GM18858 (cell line): ENCODE results near the gene ATP6V1F.
"Not testable (repeated sequence)": the region's sequence is repeated elsewhere in the genome, so short reads cannot be mapped to it uniquely, and the experiment has no call there.

ENCODE experiments used
- ATAC-seq: cut with Tn5 transposase; IDR thresholded peaks from one replicate; pipeline ENCODE4 v1.9.1; 2021; ENCODE audit not compliant: unreplicated experiment

ATP6V1F gene

DNA sequence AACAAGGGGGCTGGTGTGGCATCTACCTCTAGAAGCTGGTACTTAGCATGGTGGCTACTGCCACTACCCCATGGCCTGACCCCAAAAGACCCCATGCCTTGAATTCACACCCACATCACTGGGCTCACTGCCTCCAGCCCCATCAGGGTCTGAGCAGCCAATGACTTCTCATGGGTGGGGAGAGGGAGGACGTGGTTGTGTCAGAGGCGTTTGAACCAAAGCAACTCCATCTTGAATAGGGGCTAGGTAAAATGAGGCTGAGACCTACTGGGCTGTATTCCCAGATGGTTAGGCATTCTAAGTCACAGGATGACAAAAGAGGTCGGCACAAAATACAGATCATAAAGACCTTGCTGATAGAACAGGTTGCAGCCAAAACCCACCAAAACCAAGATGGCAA is 32.7 kb downstream of the ATP6V1F start:
- ATAC-seq, result no peak

DNA sequence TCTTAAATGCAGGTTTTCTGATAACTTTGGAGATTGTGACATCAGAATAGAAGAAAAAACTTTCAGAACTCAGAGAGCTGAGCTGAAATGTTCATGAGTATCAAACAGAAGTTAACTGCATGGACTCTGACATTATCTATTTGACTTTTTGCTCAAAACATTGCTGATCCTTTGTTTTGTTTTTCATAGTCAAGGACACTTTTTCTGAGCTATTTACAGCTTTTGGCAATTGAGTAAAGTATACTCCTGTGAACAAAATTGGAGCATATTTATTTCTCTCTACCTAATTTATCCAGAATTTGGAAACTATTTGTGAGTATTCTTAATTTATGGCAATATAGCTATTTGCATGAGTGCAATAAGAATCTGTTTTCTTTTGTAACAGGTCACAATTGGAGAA is 36.7 kb downstream of the ATP6V1F start:
- ATAC-seq, result no peak

DNA sequence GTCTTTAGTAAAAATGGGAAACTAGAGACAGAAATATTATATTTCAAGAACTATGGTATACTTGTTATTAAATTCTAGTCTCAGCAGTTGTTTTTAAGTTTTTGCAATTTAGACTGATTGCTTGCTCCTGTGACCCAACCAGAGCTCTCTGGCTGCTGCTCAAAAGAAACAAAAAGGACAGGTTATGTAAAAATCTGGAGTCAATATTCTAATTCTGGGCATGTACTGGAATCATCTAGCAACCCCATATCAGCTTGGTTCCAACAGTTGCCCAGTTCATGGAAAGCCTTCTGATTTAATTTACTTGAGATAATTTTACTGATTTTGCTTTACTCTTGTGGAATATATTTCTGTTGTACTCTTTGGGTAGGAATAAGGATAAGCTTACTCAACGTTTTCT is 37.6 kb downstream of the ATP6V1F start:
- ATAC-seq, result no peak

DNA sequence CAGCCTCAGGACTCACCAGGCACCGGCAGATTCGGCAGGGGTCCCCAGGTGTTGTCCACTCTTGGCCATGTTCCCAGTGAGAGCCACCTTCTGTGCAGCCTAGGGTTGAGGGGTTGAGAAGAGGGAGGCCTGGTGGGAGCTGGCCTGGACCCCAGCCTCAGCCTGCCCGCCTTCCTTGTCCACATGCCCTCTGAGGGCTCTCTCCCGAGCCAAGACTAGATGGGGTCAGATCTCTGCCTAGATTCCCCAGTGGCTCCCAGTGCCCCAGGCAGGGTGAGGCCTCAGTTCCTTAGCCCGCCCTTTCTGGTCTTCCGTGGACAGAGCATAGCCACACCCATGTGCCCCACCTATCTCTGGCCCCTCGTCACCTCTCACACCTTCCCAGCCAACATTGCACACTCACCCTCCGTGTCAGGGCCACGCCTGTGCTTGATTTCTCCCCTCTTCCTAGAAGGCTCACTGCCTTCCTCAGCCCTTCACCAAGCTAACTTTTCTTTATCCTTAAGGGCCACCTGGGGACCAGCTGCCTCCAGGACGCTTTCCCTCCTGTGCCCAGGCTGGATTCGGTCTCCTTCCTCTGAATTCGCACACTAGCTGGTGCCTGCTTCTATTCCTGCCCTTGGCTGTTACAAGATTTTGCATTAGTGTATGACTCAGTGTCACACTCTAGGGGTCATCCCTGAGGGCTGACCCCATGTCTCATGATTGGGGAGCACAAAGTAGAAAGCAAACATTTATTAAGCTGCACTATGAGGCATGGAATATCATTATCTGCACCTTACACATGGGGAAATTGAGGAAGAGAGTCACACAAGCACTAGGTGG is 40.3 kb downstream of the ATP6V1F start:
- ATAC-seq, result no peak

DNA sequence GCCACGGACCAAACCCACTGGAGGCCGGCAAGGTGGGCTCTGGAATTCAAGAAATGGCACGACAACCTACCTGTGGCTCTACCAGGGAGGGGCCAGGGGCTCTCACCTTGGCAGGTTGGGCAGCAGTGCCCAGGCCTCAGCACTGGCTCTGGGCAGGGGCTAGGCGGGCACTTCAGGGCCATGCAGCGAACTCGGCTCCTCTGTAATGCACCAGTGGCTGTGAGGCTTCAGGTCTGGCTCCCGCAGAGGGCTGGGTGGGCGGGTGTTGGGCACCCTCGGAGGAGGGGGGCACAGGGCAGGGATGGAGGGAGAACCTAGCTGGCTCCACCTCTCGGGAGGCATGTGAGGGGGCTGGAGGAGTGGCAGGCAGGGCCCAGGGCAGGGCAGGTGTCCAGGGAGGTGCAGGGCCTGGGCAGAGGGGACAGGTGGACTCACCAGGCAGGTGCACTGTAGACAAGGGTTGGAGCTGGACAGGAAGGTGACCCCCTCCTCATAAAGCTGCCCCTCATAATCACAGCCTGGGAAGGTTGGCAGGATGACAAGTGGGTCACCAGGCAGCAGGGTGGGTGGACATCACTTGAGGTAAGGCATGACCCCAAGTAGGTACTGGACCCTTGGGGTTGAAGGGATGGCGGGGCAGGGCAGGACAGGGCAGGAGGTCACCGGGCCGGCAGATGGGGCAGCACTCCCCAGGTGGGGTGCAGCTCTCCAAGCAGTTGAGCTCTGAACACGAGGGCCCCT is 41.1 kb downstream of the ATP6V1F start:
- no peak for ATAC-seq

DNA sequence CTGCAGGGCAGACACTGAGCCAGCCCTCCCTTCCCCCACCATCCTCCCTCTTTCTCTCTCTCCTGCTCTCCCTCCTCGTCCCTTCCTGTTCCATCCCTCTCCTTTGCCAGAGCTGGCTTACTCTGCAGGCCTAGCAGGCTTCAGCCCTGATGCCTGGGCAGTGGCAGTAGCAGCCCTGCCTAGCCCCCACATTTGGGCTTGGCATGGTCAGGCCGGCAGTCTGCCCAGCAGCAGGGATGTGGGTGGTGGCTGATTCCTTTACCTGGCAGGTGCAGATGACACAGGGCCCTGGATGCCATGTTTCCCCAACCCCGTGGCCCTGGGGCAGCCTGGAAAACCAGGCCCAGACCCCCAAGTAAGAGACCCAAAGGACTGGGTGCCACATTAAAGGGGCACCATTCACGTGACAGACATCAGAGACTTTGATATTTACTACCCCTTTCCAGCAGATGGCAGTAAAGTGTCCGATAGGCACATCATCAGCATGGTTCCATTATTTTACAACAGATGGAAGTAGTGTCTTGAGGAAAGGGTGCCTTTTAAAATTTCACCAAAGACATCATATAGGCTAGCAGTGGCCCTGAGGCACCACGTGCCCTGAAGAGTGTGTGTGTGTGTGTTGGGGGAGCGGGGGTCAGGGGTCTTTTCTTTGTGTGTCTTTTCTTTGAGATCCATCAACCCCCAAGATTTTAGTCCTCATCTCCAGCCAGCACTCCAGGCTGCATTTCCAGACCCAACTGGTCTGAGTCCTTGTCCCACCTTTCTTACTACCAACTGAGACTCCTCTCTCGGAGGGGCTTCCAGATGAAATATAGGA is 41.9 kb downstream of the ATP6V1F start:
- ATAC-seq, result no peak

DNA sequence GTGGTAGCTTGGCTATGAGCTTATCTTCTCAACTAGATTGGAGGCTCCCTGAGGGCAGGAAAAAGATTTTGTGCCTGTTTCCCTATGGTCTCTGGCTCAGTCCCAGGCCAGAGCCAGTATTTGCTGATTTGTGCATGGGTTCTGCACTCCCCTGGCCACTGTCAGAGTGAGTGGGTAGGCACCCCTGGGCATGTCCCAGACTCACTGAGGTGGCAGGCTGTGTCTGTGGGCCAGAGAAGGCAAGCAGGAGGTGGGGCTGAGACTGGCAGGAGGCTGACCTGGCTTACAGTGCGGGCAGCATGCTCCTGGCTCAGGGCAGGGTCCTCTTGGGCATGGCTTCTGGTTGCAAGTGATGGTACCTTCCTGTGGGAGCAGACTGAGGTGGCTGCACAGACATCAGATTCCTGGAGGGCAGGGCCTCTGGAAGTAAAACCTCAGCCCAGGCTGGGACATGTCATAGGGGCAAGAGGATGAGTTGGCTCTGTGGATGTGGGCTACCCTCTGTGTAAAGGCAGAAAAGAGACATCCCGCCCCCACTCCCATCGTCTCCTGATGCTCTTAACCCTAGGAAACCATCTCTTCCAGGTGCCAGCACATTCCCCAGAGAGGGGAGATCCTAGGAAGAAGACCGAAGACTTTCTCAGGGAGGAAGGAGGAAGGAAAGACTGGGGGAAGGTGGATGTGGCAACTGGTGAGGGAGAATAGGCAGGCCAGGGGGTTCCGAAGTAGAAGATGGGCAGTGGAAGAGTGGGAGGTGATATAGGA is 43.5 kb downstream of the ATP6V1F start:
- no peak for ATAC-seq

DNA sequence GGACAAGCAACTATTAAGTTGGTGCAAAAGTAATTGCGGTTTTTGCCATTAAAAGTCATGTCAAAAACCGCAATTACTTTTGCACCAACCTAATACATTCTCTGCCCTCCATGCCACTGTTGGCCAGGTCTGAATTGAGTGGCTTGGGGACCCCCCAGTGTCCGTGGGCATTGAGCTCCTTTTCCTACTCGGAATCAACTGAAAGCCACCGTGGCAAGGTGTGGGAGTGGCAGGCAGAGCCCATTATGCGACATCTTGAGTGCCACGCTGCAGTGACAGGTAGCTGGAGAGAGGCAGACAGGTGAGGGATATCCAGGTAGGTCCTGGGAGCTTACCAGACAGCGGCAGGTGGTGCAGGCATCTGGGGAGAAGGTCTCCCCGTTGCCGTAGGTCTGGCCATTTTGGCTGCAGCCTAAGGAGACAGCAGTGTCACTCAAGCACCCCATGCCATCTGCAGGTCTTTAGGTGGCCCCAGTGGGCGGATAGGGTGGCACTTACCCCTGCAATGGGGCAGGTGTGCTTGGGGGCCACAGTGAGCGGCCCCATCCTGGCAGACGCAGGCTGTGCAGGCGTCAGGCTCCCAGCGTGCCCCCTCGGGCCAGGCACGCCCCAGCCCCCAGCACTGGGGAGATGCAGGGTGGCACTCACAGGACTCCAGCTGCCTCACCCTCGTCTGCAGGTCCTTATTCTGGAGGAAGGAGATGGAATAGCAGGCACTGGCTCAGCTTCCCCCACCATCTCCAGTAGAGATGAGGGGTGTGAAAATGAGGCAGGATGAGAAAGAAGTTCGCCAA is 44.3 kb downstream of the ATP6V1F start:
- no peak for ATAC-seq

DNA sequence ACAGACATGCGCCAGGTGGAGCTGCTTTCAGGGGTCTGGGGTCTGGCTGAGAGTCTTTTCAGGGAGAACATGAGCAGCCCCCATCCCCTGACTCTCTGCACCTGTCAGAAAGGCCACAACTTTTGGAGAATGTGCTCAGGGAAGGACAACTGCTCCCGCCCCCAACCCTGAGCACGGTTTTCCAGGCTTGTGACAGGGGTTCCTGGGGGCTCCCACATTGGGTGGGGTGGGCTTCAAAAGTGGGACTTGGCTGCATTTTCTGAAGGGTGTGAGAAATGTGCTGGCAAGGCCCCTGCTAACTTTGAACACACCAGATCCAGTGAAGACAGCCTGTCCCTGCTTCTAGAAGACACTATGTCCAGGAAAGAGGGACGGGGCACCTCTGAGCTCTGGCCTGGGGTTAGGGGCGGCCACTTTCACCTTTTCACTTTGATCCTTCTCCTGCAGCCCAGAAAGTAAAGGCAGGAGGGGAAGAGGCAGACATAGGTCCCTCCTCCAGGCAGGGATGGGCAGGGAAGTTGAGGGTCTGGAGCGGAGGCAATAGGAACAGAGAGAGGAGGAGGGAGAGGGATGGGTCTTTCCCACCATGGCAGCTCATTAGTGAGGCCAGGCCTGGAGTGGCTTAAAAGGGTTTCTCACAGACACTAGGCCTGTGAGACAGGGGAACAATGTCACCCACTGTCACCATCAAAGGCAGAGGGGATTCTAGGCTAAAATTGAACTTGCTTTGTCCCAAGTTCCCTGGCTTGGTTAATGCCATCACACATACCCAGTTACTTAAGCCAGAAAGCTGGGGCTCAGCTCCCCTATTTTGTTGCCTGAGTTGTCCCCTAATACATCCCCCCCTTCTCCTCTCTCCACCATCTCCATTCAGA is 46.3 kb downstream of the ATP6V1F start:
- ATAC-seq, result no peak

DNA sequence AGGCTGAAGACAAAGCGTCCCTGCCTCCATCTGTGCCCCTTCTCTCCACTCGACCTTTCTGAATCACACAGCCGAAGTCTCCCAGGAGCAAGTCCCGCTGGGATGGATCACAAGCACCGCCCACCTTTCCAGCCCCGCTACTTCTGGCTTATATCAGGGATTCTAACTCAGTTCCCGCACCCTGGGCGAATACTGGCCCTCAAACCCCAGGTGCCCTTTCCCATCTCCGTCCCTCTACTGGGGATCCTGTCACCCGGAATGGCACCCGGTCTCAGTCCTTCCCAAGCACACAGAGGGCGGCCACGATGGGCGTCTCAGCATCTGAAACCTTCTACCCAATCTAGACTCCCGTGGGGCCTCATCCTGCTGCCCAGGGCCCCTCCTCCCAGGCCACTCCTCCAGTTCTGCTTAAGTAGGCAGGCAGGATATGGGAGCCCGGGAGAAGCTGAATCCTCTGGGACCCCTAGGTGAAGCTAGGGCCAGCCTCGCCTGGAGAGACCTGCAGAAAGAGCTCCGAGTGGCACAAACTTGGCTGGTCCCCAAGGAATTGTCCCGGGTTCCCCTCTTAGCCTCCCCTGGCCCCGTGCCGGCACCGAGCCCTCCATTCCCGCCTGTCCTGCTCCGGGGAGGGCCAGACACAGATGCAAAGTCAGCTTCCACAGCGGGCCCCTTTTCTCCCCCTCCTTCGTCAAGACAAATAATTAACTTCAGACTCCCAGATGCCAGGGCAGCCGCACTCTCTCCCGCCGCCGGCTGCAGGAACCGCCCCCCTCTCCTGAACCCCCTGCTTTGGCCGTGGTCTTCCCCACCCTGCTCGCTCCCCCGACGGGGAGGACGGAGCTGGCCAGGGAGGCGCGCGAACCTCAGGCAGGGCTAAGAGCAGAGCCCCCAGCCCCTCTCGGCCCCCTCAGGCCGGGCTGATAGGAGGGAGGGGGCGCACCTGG is 47.2 kb downstream of the ATP6V1F start:
- ATAC-seq, result no peak

DNA sequence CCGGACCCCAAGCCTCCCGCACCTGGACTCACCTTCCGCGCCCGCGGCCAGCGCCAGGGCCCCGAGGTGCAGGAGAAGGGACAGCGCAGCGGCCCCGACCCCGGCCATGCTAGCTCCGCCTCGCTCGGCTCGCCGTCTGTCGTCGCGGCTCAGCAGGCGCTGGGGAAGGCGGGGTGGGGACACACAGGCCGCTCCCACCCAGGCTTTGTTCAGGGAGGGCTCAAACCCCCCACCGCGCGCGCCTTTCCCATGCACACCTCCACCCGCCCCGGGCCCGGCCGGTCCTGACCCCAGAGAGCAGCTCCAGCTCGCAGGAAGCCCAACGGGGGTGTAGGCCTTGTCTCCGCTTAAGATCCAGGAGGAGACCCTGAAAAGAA is 47.9 kb downstream of the ATP6V1F start, which contains the start of gene KCP:
Gene KCP, minus strand, starts transcription at position 141 of the 377 bp plus-strand sequence. Its CDS starts 33 bp downstream, at position 108.
- no peak for ATAC-seq

DNA sequence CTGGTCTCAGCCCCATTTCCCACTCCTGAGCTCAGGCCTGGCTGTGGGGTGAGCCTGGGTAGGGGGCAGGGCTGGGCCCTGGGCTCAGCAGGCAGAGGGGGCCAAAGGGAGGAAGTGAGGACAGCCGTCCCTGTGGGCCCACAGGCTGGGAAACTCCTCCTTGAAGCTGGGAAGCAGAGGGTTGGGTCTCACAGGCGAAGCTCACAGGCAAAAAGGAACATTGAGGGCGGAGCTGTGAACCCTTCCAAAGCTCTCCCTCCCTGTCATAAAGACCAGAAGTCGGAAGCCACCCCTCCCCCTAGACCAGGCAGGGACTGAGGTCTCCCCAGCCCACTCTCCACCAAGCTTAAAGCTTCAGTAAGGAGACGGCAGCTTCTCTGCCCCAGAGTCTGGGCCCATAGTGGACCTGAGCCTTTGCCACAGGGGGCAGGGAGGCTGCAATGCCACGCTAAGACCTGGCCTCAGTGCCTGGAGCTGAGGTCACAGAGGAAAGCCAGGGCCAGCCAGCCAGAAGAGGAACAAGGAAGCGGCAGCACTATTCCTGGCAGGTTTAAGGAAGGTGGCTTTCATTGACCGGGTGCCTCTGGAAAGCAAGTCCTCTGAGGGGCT is 48.9 kb downstream of the ATP6V1F start:
- ATAC-seq, result no peak

DNA sequence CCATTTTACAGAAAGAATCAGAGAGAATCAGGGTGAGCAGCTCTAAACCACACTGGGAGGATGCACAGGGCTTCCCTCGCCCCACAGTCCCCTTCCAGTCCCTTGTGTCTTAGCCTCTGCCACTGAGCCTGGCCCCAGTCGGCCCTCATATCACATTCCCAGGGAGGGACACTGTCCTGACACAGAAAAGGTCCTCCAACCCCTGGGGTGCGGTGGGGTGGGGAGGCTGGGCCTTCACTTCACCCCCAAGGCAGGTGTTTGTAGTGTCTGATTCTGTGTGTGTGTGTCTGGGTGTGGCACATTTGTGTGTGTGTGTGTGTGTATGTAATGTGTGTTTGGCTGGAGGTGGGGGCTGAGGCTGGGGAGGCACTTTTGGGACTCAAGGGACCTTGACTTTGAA is 49.6 kb downstream of the ATP6V1F start:
- ATAC-seq, result no peak

DNA sequence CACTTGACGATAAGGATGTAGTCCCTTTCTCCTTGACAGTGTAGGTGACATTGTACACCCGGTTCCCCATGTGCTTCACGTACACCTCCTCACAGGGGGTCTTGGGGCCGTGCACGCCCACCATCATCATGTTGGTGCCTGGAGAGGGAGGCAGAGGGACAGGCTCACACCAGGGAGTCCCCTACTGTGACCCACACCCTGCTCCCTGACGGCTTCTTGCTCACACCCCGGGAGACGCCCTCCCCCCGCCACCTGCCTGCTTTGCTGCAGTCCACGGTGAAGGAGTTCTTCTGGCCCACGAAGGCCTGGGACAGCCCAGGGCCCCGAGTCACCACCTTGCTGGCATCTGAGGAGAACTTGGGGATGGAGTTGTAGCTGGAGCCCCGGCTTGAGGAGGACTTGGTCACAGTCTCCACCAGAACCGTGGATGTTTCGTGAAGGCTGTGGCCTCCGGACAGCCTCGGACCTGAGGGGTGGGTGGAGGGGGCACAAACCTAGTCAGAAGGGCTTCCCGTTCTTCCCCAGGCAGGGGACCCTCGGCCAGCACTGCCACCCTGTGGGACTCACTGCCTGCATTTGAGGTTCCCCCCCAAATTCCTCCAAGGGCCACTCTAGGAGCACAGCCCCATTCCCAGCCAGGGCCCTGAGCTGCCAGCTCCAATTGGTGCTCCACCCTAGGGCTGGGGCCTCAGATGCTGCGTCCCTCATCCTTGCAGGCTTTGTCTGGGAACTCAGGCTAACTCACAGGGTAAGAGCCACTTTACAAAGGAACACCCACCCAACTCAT is 50.2 kb downstream of the ATP6V1F start:
- ATAC-seq, result not testable (repeated sequence)

DNA sequence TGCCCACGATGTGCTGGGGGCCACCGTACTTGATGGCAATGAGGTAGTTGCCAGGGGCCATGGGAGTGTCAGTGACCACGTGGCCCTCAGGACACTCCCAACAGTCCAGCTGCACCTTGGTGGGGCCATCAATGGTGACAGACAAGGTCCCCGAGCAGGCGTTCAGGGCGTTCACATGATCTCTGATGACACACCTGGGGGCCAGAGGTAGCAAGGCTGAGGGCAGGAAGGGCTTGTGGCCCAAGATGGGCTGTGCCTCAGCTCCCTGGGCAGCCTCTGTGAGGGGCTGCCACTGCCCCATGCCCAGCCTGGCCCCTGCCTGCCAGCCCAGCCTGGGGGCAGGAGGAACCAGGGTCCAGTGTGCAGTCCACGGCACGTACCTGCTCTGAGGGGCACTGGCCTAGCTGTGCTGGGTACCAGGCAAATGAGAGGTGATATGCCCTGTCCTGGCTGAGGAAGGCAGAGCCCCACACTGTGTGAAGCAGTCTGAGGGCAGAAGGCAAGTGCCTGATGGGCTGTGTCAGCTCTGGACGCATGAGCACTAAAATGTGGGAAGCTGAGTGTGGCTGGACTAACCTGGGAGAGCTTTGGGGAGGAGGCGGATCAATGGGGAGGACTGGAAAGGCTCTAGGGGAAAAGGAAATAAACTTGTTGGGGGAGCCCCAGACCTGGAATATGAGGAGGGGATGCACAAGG is 51.4 kb downstream of the ATP6V1F start:
- no peak for ATAC-seq

DNA sequence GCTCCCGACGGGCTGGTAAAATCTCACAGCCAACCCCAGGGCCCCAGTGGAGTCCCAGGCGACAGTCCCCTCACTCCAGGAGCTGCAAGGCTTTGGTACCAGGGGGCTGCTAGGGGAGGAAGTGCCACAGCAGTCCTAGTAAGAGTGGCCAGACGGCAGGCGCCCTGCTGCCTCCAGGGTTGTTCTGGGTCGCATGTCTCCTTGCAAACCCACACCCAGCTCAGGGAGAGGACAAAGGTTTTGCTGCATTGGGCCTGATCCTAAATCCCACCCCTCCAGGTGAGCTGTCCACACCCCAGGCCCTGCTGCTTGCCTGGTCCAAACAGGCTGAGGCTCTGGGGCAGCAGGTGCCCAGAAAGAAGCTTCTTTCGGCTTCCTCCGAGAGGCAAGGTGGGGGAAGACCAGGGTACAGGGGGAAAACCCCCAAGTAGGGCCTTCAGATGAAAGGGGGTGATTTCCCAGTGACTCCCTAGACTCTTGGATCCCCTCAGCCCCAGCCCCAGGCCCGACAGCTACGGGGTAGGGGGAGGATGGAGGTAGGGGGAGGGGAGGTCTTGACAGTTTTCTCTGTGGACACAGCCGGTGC is 52.0 kb downstream of the ATP6V1F start:
- ATAC-seq, result no peak
